Left hindlimb (tissue), 1 donor: ENCODE results near the gene THRA.

Experiments
- DNase-seq: peaks from one replicate; pipeline ENCODE4 v3.0.0-alpha.2; 2018

THRA gene

GRCh38 chr17:40099619-40100418 lies 37.1 kb downstream of the THRA start:
- DNase-seq = no peak

GRCh38 chr17:40100419-40100668 lies 37.6 kb downstream of the THRA start, which contains the start of gene NR1D1:
Gene NR1D1, minus strand, starts transcription at chr17:40100589. Its CDS starts 495 bp downstream, at chr17:40100094.
- no peak for DNase-seq

- DNase-seq = peak; percentile 94
Measured at GRCh38 chr17:40100669-40101366, 38.1 kb downstream of the THRA start.

- no peak for DNase-seq
Measured at GRCh38 chr17:40101367-40102210, 38.8 kb downstream of the THRA start.

- peak; percentile 27 for DNase-seq
Measured at GRCh38 chr17:40103071-40103661, 40.4 kb downstream of the THRA start.

- DNase-seq = no peak
Measured at GRCh38 chr17:40103688-40104087, 40.9 kb downstream of the THRA start.

- peak; percentile 32 for DNase-seq
Measured at GRCh38 chr17:40104594-40105486, 42.1 kb downstream of the THRA start.

GRCh38 chr17:40105861-40106759 lies 43.3 kb downstream of the THRA start:
- peak; percentile 25 for DNase-seq

- peak; percentile 79 for DNase-seq
Measured at GRCh38 chr17:40106760-40107521, 44.2 kb downstream of the THRA start.

GRCh38 chr17:40107522-40108174 lies 44.9 kb downstream of the THRA start:
- no peak for DNase-seq

GRCh38 chr17:40108970-40109824 lies 46.4 kb downstream of the THRA start:
- DNase-seq = no peak

GRCh38 chr17:40110026-40110845 lies 47.5 kb downstream of the THRA start:
- no peak for DNase-seq

- DNase-seq = peak; percentile 93
Measured at GRCh38 chr17:40111221-40112128, 48.7 kb downstream of the THRA start.

- DNase-seq = no peak
Measured at GRCh38 chr17:40112191-40112711, 49.5 kb downstream of the THRA start.

GRCh38 chr17:40112718-40113109 lies 49.9 kb downstream of the THRA start:
- DNase-seq = peak; percentile 75
